ENCODE measurements around the gene CAPN10.

DNA sequence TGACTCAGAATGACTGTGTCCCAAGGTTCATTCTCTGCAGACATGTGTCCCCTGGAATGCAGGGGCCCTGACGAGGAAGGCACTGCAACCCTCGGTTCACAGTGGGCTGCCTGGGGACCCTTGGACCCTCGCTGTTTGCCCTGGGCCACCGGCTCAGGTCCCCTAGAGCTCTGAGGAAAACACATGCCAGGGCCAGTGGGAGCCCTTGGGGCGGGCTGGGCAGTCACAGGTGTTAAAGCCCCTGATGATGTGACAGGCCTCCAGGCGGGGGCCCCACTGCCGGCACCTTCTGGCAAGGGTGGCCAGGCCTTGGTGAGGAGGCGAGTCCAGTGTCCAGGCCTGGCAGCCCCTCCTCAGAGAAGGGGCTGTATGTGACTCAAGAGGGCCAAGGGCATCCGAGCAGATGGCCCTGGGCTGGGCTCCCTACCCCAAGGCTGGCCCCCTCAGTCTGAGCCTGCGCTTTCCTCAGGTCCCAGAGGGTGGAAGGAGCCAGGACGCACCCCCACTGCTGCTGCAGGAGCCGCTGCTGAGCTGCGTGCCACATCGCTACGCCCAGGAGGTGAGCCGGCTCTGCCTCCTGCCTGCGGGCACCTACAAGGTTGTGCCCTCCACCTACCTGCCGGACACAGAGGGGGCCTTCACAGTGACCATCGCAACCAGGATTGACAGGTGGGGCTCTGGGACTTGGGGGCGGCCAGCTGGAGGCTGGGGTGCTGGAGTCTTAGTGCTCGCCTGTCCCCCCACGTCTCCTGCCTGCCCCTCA is 11.1 kb downstream of the CAPN10 start:
- TF ChIP-seq, protein P1, sequence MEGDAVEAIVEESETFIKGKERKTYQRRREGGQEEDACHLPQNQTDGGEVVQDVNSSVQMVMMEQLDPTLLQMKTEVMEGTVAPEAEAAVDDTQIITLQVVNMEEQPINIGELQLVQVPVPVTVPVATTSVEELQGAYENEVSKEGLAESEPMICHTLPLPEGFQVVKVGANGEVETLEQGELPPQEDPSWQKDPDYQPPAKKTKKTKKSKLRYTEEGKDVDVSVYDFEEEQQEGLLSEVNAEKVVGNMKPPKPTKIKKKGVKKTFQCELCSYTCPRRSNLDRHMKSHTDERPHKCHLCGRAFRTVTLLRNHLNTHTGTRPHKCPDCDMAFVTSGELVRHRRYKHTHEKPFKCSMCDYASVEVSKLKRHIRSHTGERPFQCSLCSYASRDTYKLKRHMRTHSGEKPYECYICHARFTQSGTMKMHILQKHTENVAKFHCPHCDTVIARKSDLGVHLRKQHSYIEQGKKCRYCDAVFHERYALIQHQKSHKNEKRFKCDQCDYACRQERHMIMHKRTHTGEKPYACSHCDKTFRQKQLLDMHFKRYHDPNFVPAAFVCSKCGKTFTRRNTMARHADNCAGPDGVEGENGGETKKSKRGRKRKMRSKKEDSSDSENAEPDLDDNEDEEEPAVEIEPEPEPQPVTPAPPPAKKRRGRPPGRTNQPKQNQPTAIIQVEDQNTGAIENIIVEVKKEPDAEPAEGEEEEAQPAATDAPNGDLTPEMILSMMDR (IDR thresholded peaks at IDR 0.05): no peak
- no peak for TF ChIP-seq POLR2A (IDR thresholded peaks at IDR 0.05)
